HEK293T (cell line): ENCODE results near the gene RAPGEF3.

Experiments
- CTCF ChIA-PET: fragments of 350-600 bp; formaldehyde crosslinking; extraction: SDS; loops from one replicate; lab custom pipeline; 2021; ENCODE audit warnings: antibody characterized with exemption, inconsistent platforms; lab: Yijun Ruan, JAX
- POLR2A ChIA-PET: fragments of 350-600 bp; formaldehyde crosslinking; extraction: SDS; loops from one replicate; lab custom pipeline; 2020; ENCODE audit warnings: antibody characterized with exemption, inconsistent platforms; lab: Yijun Ruan, JAX
- DNase-seq: peaks from one replicate; pipeline ENCODE4 v3.0.0; 2012; ENCODE audit warnings: mixed read lengths; ENCODE audit errors: extremely low spot score
- ARNT ChIP-seq: fragments of 450-650 bp; IDR thresholded peaks from 2 replicates; pipeline ENCODE4 v1.6.1; 2017; ENCODE audit warnings: mild to moderate bottlenecking
- BHLHE40 ChIP-seq: fragments of 450-650 bp; IDR thresholded peaks from 2 replicates; pipeline ENCODE4 v1.6.1; 2016; ENCODE audit warnings: mild to moderate bottlenecking, moderate library complexity, borderline replicate concordance
- CTBP1 ChIP-seq: fragments of 450-650 bp; IDR thresholded peaks from 2 replicates; pipeline ENCODE4 v1.6.1; 2016; ENCODE audit warnings: borderline replicate concordance
- ELF4 ChIP-seq: fragments of 450-650 bp; IDR thresholded peaks from 2 replicates; pipeline ENCODE4 v1.6.1; 2017; ENCODE audit warnings: antibody characterized with exemption
- FOXA1 ChIP-seq: fragments of 450-650 bp; IDR thresholded peaks from 2 replicates; pipeline ENCODE4 v1.6.1; 2016; ENCODE audit warnings: mild to moderate bottlenecking
- FOXK2 ChIP-seq: fragments of 450-650 bp; IDR thresholded peaks from 2 replicates; pipeline ENCODE4 v1.6.1; 2016; ENCODE audit warnings: mild to moderate bottlenecking
- FOXM1 ChIP-seq: fragments of 450-650 bp; IDR thresholded peaks from 2 replicates; pipeline ENCODE4 v1.6.1; 2017; ENCODE audit warnings: mild to moderate bottlenecking, borderline replicate concordance
- HDGF ChIP-seq: fragments of 450-650 bp; IDR thresholded peaks from 2 replicates; pipeline ENCODE4 v1.6.1; 2017; ENCODE audit warnings: antibody characterized with exemption, borderline replicate concordance
- L3MBTL2 ChIP-seq: fragments of 450-650 bp; conservative IDR thresholded peaks from 2 replicates; pipeline ENCODE4 v1.6.1; 2016; ENCODE audit warnings: mild to moderate bottlenecking
- LEF1 ChIP-seq: fragments of 450-650 bp; IDR thresholded peaks from 2 replicates; pipeline ENCODE4 v1.6.1; 2017; ENCODE audit warnings: mild to moderate bottlenecking, borderline replicate concordance
- NFRKB ChIP-seq: fragments of 450-650 bp; IDR thresholded peaks from 2 replicates; pipeline ENCODE4 v1.6.1; 2016; ENCODE audit warnings: mild to moderate bottlenecking, moderate library complexity
- PKNOX1 ChIP-seq: fragments of 450-650 bp; IDR thresholded peaks from 2 replicates; pipeline ENCODE4 v1.6.1; 2016
- SP1 ChIP-seq: fragments of 450-650 bp; IDR thresholded peaks from 2 replicates; pipeline ENCODE4 v1.6.1; 2017
- SUZ12 ChIP-seq: fragments of 450-650 bp; IDR thresholded peaks from 2 replicates; pipeline ENCODE4 v1.6.1; 2016; ENCODE audit warnings: mild to moderate bottlenecking
- TARDBP ChIP-seq: fragments of 450-650 bp; IDR thresholded peaks from 2 replicates; pipeline ENCODE4 v1.6.1; 2016
- ZNF384 ChIP-seq: fragments of 450-650 bp; IDR thresholded peaks from 2 replicates; pipeline ENCODE4 v1.6.1; 2016

RAPGEF3 gene

GRCh38 chr12:47797441-47797840 is 38.8 kb upstream of the RAPGEF3 start:
- CTCF ChIA-PET: interaction anchor here (0.7 to 2.4 kb wide), 7 partner anchors 15 to 44 kb away, joined by 3 to 20 read pairs (median 3); no protein-coding TSS in a partner anchor
- POLR2A ChIA-PET: interaction anchor here (1.0 kb wide), 1 partner anchor 38 kb away, joined by 5 read pairs; no protein-coding TSS in a partner anchor
- no peak for TF ChIP-seq LEF1
- TF ChIP-seq NFRKB: no peak
- no peak for TF ChIP-seq PKNOX1
- no peak for TF ChIP-seq TARDBP
- TF ChIP-seq ARNT: no peak
- no peak for TF ChIP-seq BHLHE40
- no peak for TF ChIP-seq FOXA1
- no peak for TF ChIP-seq SUZ12
- TF ChIP-seq SP1: no peak
- no peak for TF ChIP-seq ZNF384
- no peak for TF ChIP-seq FOXK2
- TF ChIP-seq ELF4: no peak
- no peak for TF ChIP-seq CTBP1
- TF ChIP-seq FOXM1: no peak
- TF ChIP-seq L3MBTL2: no peak
- TF ChIP-seq HDGF: no peak
- DNase-seq: peak; percentile 36

DNA sequence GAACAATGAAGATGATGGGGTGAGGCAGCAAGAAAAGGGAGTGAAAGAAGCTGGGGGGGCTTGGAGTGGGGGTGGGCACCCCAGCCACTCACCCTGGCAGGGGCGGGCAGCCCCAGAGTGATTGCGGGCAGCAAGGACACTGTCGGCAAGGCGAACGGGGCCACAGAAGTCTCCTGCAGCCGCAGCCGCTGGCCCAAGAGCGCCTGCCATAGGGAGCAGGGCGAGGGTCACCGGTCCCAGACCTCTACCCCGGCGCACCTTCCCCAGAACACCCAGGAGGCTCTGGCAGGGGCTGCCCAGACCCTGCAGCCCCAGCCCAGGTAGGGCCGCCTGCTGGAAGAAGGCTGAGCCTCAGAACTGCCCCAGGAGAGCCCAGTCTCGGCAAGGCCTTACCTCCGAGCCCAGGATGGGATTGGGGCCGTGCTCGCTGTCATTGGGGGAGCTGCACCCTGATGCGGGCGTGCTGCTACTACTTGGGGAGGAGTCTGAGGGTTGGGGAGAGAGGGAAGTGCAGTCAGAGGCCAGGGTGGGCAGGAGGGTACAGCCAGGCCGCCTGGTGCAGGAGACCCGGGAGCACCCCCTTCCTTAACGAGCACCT is 37.2 kb upstream of the RAPGEF3 start:
- POLR2A ChIA-PET: no interaction called here
- no peak for DNase-seq
- CTCF ChIA-PET: interaction anchor here (0.6 to 2.4 kb wide), 2 partner anchors 14 to 42 kb away, joined by 3 to 20 read pairs; no protein-coding TSS in a partner anchor
- TF ChIP-seq L3MBTL2: no peak
- no peak for TF ChIP-seq ARNT
- no peak for TF ChIP-seq BHLHE40
- no peak for TF ChIP-seq SUZ12
- no peak for TF ChIP-seq HDGF
- no peak for TF ChIP-seq ZNF384
- TF ChIP-seq FOXA1: no peak
- no peak for TF ChIP-seq NFRKB
- no peak for TF ChIP-seq FOXM1
- TF ChIP-seq TARDBP: no peak
- no peak for TF ChIP-seq SP1
- no peak for TF ChIP-seq CTBP1
- no peak for TF ChIP-seq FOXK2
- no peak for TF ChIP-seq LEF1
- no peak for TF ChIP-seq ELF4
- no peak for TF ChIP-seq PKNOX1

DNA sequence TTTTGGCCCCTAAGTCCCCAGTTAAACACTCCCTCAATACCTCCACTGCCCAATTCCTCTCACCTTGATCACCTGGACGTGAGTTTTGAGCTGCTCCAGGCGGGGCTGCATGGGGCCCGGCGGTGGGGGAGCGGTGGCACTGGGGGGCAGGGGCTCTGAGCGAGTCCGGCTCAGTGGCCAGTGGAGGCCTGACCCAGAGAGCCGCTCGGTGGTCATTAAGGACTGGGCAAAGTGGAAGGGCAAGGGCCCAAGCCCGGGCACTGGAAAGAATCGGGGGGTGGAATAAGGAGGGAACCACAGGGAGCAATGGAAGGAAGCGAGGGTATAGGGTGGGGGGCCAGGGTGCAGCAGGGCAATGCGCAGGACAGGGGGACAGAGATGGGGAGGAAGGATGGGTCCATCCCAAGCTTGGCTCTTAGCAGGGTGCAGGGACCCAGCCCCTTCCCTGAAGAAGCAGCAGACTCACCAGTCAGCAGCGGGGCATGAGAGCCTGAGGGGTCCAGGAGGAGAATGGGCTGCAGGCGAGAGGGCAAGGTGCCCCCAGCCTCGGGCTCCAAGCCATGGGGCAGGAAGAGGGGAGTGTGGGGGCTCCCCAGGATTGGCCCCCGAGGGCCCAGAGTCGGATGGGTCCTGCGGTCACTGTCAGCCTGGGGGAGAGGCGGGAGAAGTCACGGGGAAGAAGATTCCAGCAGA is 36.6 kb upstream of the RAPGEF3 start:
- no peak for DNase-seq
- CTCF ChIA-PET: interaction anchor here (2.4 kb wide), 1 partner anchor 43 kb away, joined by 20 read pairs; no protein-coding TSS in a partner anchor
- no peak for TF ChIP-seq NFRKB
- TF ChIP-seq HDGF: no peak
- TF ChIP-seq PKNOX1: no peak
- no peak for TF ChIP-seq ELF4
- POLR2A ChIA-PET: no interaction called here

DNA sequence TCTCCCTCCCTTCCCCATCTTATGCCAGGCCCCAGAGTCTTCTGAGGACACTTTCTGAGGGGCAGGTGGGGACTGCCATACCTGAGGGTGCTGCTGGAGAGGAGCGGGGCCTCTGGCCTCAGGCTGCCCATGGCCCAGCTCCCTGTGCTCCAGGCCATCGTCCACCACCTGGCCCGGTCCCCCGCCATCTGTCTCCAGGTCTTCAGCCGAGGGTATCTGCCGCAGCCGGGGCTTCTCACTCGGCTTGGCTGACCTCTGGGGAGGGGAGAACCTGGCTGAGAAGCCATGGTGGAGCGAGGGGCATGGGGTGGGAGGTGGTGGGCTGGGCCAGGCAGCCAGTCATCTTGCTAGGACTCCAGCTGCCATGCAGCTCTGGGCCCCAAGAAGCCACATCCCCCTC is 36.0 kb upstream of the RAPGEF3 start:
- POLR2A ChIA-PET: no interaction called here
- TF ChIP-seq LEF1: no peak
- TF ChIP-seq FOXA1: no peak
- no peak for TF ChIP-seq ZNF384
- no peak for TF ChIP-seq PKNOX1
- TF ChIP-seq SP1: no peak
- TF ChIP-seq ELF4: no peak
- TF ChIP-seq TARDBP: no peak
- no peak for TF ChIP-seq L3MBTL2
- TF ChIP-seq HDGF: no peak
- TF ChIP-seq FOXM1: no peak
- TF ChIP-seq FOXK2: no peak
- TF ChIP-seq ARNT: no peak
- no peak for TF ChIP-seq SUZ12
- TF ChIP-seq BHLHE40: no peak
- TF ChIP-seq NFRKB: no peak
- no peak for TF ChIP-seq CTBP1
- CTCF ChIA-PET: no interaction called here
- no peak for DNase-seq

DNA sequence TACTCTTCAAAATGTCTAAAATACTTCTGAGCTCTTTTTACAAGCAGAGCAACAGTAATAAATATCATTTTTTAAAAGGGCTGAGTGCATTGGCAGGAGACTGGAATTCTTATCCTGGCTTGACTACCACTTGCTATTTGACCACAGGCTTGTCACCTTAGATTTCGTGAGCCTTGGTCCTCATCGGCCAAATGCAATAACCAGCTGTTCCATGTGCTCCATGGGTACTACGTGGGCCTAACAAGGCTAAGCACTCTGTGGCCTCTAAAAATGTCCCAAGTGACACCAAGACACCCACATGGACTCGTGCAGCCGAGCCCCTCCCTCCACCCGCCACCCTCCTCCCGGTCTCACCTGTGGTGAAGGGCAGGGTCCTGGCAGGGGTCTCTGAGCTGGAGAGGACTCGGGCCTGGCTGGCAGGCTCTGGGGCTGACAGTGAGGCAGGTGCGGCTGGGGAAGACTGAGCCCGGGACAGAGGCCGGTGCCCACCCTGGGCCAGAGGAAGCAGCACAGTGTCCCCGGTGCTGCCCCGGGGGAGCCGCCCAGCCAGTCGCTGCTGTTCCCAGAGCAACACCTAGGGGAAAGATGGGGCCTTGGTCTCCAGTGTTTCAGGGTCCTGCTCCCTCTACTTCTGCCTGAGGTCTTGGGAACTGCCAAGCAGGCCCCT is 34.5 kb upstream of the RAPGEF3 start:
- ChIA-PET CTCF (interaction anchor here (1.1 to 1.2 kb wide), 2 partner anchors 15 to 45 kb away, joined by 3 to 4 read pairs; no protein-coding TSS in a partner anchor), POLR2A (no interaction called here)
- DNase-seq: no peak
- no peak for TF ChIP-seq TARDBP
- no peak for TF ChIP-seq ELF4
- no peak for TF ChIP-seq FOXK2
- TF ChIP-seq CTBP1: no peak
- TF ChIP-seq FOXA1: no peak
- TF ChIP-seq ARNT: no peak
- no peak for TF ChIP-seq BHLHE40
